HG02623 (cell line): Measurements from ENCODE around the gene PPFIBP1.

Source experiments
- ATAC-seq: cut with Tn5 transposase; IDR thresholded peaks from one replicate; pipeline ENCODE4 v1.9.1; 2021; ENCODE audit warnings: moderate library complexity; ENCODE audit not compliant: unreplicated experiment

PPFIBP1 gene

GRCh38 chr12:27523642-27524493 is at the start of gene PPFIBP1:
TSS of gene PPFIBP1 (plus strand) at chr12:27524206. CDS start at chr12:27633397, 109,191 bp downstream.
- ATAC-seq = peak; percentile 96

DNA sequence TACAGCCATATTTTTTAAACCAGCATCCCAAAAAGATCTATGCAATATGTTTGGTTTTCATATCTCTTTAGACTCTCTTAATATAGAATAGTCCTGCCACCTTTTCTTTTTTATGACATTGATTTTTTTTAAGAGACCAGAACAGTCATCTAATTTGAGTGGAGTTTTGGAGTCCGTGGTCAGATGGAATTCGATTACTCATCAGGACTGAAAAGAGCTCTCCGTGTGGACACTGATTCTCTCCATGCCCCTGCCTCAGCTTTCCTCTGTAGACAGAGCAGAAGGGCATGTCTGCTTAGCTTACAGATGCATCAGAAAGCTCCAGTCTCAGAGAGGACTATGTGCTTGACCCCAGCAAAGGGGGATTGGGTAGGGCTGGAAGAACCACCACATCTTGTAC is 49.7 kb upstream of the PPFIBP1 start:
- ATAC-seq = no peak

- no peak for ATAC-seq
These were observed 47.0 kb upstream of the PPFIBP1 start for GRCh38 chr12:27477049-27477448.

GRCh38 chr12:27478949-27479348 is 45.1 kb upstream of the PPFIBP1 start:
- no peak for ATAC-seq

GRCh38 chr12:27480016-27480415 is 44.0 kb upstream of the PPFIBP1 start:
- no peak for ATAC-seq

DNA sequence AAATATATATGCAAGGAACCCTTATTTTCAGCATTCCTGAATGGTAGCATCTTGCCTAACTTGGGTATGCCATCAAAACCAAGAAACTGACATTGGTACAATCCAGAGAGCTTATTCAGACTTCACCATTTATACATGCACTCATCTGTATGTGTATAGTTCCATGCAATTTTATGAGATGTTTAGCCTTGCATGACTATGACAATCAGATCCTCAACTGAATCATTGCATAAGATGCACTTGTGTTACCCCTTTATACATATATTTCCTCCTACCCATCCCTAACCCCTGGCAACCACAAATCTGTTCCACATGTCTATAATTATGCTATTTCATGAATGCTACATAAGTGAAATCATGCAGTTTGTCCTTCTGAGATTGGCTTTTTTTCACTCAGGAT is 37.0 kb upstream of the PPFIBP1 start:
- no peak for ATAC-seq

DNA sequence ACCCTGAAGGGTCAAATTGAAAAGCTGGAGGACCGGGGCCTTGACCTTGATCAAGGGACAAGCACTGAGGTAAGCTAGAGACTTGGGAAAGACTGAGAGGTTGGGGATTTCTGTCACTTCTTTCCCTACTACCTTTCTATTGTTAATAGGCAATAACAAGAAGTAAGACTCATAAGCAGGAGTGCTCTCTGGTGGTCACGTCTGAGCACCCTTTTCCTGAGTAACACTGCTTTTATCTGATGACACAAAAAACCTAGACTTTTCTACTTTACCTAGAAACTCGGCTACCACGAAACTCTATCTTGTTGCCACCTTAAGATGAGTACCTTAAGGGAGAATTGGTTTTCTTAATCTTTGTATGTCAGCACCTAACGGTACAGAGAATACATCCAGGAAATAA is 35.5 kb upstream of the PPFIBP1 start:
- no peak for ATAC-seq

DNA sequence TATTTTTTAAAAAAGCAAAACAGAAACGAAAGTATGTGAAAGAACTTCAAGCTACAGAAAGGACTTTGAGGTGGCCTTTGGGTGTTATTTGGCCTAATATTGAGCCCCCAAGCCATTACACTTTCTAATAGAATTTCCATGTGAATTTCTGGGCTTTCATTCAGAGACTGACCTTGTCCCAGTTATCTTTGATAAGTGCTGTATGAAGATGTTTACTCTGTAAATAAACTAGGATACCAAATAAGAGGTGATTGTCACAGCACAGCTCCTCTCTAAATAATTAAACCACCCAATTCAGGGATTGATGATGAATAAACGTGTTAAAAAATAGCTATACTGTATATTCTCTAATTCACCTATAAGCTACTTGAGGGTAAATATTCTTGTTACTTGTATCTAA is 32.8 kb upstream of the PPFIBP1 start:
- no peak for ATAC-seq

DNA sequence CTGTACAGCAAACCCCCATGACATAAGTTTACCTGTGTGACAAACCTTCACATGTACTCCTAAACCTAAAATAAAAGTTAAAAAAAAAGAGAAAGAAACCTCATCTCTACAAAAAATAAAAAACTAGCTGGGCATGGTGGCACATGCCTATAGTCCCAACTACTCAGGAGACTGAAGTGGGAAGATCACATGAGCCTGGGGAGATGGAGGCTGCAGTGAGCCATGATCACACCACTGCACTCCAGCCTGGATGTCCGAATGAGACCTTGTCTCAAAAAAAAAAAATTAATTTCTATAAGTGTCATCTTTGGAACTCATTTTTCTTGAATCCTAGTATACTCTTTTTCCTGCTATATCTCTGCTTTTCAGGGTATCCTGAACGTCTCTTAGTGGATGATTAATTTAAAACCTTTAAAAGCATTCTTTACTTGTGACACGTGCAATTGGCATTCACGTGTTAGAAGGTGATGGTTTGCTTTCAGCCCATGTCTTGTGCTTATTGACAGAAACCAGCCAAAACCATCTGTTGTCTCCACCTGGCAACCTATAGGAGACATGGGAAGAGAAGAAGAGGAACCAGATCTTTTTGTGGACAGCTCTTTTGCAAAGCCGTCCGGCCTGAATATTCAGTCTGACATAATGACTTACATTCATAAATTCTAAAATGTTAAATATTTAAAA is 30.6 kb upstream of the PPFIBP1 start:
- no peak for ATAC-seq

GRCh38 chr12:27497446-27497845 is 26.6 kb upstream of the PPFIBP1 start:
- no peak for ATAC-seq

- ATAC-seq = no peak
These were observed 25.9 kb upstream of the PPFIBP1 start for GRCh38 chr12:27498149-27498548.

DNA sequence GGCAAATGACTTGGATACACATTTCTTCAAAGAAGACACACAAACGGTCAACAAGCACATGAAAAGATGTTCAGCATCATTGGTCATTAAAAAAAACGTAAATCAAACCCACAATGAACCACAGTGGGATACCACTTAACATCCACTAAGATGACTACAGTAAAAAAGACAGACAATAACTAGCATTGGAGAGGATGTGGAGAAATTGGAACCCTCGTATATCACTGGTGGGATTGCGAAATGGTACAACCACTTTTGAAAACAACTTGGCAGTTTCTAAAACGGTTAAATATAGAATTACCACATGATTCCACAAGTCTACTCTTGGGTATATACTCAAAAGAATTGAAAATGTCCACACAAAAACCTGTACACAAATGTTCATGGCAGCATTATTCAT is 25.2 kb upstream of the PPFIBP1 start:
- no peak for ATAC-seq

DNA sequence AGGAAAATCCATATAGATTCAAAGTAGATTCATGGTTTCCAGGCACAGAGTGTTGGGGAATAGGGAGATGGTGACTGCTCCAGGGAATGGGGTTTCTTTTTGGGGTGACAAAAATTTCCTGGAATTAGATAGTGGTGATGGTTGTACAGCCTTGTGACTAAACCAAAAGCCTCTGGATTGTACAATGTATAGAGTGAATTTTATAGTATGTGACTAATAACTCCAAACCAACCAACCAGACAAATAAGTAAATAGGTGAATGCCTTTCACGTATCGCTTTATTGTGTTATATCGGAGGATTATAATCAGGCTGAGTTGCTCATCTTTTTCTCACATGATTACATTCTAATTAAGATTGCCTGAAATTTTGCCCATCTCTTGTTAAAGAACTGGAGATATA is 24.6 kb upstream of the PPFIBP1 start:
- ATAC-seq = no peak

GRCh38 chr12:27500546-27500945 is 23.5 kb upstream of the PPFIBP1 start:
- no peak for ATAC-seq

DNA sequence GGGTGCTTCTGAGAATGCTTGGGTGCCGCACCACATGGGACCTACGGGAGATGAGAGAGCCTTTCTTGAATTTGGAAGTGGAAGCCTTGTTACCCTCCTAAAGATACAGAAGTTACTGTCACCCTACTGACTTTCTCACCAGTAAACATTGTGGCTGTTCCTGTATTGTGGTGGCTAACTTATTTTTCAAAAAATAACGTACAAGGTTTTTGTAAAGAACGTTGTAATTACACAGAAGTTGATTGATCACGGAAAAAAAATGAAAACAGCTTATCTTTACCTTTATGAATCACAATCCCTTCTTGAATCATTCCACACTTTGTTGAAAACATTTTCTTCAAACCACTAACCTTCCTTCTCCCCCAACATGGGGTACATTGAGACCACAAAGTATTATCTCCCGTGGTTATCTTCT is 22.0 kb upstream of the PPFIBP1 start:
- no peak for ATAC-seq

GRCh38 chr12:27504507-27504906 is 19.5 kb upstream of the PPFIBP1 start:
- no peak for ATAC-seq

DNA sequence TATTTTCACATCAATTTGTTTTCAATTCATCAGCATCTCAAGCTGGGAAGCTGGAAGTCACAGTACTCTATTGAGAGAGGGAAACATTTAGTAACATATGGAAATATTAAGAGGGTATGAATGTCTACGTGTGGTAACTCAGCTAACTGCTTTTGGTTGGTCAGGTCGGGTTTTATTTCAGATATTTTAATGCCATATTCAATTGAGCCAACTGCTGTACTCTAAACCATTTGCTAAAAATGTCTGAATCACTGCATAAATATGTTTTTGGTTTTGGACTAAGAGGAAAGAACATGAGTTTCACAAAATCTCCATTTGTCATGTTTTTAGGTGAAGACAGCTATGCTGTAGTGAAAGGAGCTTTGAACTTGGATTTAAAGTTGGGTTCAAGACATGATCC is 18.9 kb upstream of the PPFIBP1 start:
- no peak for ATAC-seq

- ATAC-seq = no peak
These were observed 18.2 kb upstream of the PPFIBP1 start for GRCh38 chr12:27505761-27506160.

DNA sequence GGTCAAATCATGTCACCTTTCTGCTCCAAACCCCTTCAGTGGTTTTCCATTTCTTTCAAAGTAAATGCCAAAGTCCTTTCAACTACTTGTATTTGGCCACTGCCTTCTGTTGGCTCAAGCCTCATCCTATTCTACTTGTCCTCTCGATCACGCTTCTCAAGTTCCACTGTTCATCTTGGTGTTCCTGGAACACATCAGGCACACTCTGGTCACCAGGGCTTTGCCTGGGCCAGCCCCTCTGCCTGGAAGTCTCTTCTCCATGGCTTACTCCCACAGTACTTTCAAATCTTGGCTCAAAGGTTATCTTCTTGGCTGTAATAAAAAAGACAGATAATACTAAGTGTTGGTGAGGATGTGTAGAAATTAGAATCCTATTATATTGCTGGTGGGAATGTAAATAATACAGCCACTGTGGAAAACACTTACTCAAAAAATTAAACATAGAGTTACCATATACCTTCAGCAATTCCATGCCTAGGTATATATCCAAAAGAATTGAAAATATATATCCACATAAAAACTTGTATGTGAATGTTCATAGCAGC is 17.3 kb upstream of the PPFIBP1 start:
- ATAC-seq = no peak

- no peak for ATAC-seq
These were observed 15.1 kb upstream of the PPFIBP1 start for GRCh38 chr12:27508736-27509431.

DNA sequence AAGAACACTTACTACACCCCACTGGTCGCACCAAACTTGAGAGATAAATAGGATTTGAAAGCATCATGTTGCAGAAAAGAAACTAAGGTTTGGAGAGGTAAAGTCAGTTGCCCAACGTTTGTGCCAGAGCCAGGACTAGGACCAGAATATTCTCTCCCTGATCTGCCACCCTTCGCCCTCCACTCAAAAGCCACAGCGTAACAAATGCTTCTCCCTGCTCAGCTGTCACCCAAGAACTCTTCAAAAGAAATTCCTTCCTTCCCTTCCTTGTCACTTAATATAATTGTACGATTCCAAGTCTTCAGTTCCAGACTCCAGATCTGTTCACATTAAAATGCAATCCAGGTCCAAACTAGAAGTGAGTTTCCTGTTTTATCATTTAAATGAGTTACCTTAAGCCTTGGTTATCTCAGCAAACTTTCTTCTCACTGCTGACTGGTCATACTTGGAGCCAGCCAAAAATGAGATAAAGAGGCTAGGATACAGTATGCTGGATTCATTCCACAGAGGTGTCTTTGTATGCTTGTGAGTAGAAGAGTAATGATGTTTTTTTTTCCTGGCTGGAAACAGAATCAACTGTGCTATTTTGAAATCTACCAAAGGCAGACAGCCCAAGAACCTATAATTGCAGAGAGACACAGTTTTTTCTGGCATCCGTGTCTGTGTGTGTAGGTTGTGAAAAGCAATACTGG is 12.8 kb upstream of the PPFIBP1 start:
- no peak for ATAC-seq
